GM12801 (cell line): ENCODE results near the gene MED15.

Experiments used
- CTCF ChIP-seq: IDR thresholded peaks from one replicate; pipeline ENCODE4 v1.5.1; 2011; ENCODE audit warnings: control low read depth; ENCODE audit not compliant: insufficient read length; ENCODE audit errors: extremely low read depth

Gene MED15

GRCh38 chr22:20583471-20583922, 76.1 kb downstream of the MED15 start:
- TF ChIP-seq CTCF, result no peak

GRCh38 chr22:20584029-20584871, 76.8 kb downstream of the MED15 start:
- no peak for TF ChIP-seq CTCF

- TF ChIP-seq CTCF, result no peak
These were observed 77.6 kb downstream of the MED15 start for GRCh38 chr22:20584872-20585638.

- TF ChIP-seq CTCF, result no peak
These were observed 78.4 kb downstream of the MED15 start for GRCh38 chr22:20585639-20586402.

GRCh38 chr22:20586403-20586745, 79.0 kb downstream of the MED15 start:
- no peak for TF ChIP-seq CTCF

GRCh38 chr22:20587206-20587958, 80.0 kb downstream of the MED15 start:
- no peak for TF ChIP-seq CTCF
